GM12892 (cell line): Measurements from ENCODE around the gene PAEP.
A peak's percentile ranks its signal among the peaks of the same experiment; 100 is the strongest.
"Not testable (repeated sequence)": the region's sequence is repeated elsewhere in the genome, so short reads cannot be mapped to it uniquely, and the experiment has no call there.

ENCODE experiments used
- DNase-seq: peaks from one replicate; pipeline ENCODE4 v3.0.0; 2011; ENCODE audit not compliant: insufficient read length
- FAIRE-seq: peaks from 2 replicates; lab custom pipeline; 2011; peaks lifted over from hg19 to GRCh38; lab: Jason Lieb, UNC
- POLR2A ChIP-seq: IDR thresholded peaks from 2 replicates; pipeline ENCODE4 v1.6.1; 2011; ENCODE audit warnings: low read depth, low read length, control low read depth
- POLR2AphosphoS5 ChIP-seq: IDR thresholded peaks from 2 replicates; pipeline ENCODE4 v1.6.1; 2011; ENCODE audit warnings: low read depth, low read length, control low read depth
- TAF1 ChIP-seq: IDR thresholded peaks from 2 replicates; pipeline ENCODE4 v1.6.1; 2011; ENCODE audit warnings: low read depth, mild to moderate bottlenecking, control low read depth, low read length, borderline replicate concordance

Gene PAEP

DNA sequence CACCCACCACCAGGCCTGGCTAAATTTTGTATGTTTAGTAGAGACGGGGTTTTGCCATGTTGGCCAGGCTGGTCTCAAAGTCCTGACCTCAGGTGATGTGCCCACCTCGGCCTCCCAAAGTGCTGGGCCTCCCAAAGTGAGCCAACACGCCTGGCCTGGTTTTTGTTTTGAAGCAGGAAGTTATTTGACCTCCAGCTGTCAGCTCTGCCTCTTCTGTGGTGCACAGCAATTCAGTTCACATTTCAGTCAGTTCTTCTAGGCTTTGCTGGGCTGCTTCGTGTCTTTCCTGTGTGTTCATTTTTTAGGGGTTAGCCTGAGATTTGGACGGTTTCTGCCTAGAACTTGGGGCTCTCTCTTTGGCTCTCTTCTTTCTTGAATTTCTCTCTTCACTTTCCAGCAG, 31.4 kb upstream of the PAEP start:
- no peak for TF ChIP-seq POLR2AphosphoS5
- TF ChIP-seq POLR2A: no peak
- no peak for TF ChIP-seq TAF1
- FAIRE-seq: no peak
- no peak for DNase-seq

DNA sequence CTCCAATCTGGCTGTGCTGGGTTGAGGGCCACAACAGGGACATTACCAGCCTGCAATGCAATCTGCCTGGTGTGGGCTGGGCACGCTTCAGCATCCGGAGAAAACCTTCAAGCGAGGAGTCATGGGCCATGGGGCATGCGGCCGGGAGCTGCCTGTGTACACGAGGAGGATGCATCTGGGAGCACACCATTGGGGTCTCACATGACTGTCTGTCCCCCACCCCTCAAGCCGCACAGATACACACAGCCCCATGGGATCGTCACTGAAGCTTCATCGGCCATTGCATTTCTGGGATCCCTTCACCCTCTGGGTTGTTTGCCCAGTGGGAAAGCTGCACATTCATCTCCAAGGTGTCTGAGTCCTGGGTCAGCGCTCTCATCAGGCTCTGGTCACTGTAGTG, 30.5 kb upstream of the PAEP start:
- FAIRE-seq (no peak), DNase-seq (no peak)
- TF ChIP-seq POLR2AphosphoS5 (no peak), TAF1 (no peak), POLR2A (no peak)

DNA sequence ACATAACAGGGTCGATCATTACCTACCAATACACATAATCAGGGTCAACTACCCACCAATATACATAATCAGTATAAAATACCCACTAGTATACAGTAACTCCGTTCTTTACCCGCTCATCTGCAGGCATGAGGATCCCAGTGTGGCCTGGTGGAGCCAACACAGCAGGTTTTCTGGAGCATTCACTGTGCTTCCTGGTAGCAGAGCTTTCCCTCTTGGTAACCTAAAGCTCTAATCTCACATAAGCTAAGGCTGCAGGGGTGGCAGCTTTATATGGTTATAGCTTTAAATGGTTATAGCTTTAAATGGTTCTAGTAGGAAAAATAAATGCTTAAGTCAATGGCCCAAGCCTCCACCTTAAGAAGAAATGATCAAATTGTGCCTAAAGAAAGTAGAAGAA, 28.4 kb upstream of the PAEP start:
- no peak for FAIRE-seq
- no peak for DNase-seq
- TF ChIP-seq POLR2AphosphoS5: no peak
- no peak for TF ChIP-seq POLR2A

GRCh38 chr9:135533674-135534073, 27.9 kb upstream of the PAEP start:
- no peak for TF ChIP-seq POLR2A
- DNase-seq: no peak
- FAIRE-seq: no peak

- not testable (repeated sequence) for FAIRE-seq, DNase-seq
These were observed 27.3 kb upstream of the PAEP start for GRCh38 chr9:135534192-135534711.

DNA sequence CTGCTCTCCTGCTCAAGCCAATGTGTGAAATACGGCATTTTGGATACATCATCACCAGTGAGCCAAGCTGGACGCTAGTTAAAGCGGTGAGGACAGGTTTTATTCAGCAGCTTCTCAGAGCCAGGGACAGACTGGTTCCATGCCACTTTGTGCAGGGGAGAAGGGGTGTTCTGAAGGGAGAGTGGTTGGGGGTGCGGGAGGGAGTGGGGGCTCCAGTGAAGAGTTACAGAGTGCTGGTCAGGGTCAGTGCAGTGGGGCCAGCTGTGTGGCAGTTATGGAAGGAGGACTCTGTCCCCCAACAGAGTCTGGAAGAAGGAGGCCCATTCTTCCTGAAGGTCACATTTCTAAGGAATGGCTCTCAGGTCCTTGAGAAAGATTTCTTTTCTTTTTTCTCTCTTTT, 26.7 kb upstream of the PAEP start:
- not testable (repeated sequence) for FAIRE-seq, DNase-seq

DNA sequence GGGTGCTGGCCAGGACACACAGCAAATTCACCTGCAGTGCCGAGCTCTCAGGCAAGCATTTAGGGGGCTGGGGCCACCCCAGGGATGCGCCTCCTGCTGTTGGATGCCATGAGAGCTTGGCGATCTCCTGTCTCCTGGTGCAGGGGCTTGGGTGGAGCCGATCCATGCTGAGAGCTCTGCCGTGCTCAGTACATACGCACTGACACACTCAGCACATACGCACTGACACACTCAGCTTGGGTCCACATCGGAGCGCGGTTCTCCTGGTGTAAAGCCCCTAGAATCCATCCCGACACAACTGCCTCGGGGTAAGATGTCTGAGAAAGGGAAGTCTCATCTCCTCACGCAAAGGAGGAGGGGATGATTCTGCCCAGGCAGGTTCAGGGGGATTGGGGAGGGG, 25.9 kb upstream of the PAEP start:
- DNase-seq: not testable (repeated sequence)

DNA sequence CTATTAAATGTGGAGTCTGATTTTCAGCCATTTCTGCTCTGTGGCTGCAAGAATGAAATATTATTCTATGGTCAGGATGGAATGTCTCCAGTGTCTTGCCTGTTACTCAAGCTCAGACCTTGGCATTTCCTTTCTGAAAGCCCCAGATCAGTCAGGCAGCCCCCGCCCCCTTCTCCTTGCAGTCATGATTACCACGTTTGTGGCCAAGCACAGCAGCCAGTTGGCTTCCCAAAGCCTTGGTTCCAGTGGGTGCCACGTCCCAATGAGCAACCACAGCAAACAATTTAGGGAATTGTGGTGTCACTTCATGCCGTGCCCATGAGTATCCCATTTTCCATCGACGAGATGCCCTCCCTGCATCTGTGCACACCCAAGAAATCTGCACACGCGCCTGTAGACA, 25.3 kb upstream of the PAEP start:
- TF ChIP-seq TAF1 (no peak), POLR2AphosphoS5 (no peak)
- DNase-seq: no peak
- no peak for FAIRE-seq

More for the DNA sequence above, 25.9 kb upstream of the PAEP start:
- FAIRE-seq: not testable (repeated sequence)

DNA sequence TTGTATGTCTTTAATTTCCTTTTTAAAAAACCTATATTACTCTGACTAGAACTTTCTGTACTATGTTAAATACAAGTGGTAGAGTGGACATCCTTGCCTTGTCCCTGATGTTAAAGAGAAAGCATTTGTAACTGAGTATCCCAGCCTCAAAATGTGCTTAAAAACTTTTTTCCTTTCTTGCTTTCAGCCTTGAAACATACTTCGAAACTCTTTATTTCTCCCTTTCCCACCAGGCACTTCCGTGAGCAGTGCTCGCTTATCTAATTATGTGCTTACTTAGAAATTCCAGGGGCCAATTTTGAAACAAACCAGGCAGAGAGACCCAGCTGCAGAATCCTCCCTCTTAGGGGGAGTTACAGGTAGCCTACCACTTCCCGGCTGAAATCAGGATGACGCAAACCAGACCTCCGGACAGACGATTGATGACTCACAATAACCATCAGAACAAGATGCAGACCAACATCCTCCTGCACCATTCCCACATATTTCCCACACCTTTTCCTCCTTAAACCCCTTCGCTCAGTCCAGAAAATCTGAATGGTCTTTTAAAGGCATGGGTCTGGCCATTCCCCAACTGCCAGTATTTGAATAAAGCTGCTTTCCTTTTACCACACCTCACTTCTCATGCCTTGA, 18.2 kb upstream of the PAEP start:
- not testable (repeated sequence) for FAIRE-seq, DNase-seq

GRCh38 chr9:135544981-135545635, 16.4 kb upstream of the PAEP start:
- TF ChIP-seq POLR2A (no peak), TAF1 (no peak), POLR2AphosphoS5 (no peak)
- FAIRE-seq: no peak
- DNase-seq: no peak

DNA sequence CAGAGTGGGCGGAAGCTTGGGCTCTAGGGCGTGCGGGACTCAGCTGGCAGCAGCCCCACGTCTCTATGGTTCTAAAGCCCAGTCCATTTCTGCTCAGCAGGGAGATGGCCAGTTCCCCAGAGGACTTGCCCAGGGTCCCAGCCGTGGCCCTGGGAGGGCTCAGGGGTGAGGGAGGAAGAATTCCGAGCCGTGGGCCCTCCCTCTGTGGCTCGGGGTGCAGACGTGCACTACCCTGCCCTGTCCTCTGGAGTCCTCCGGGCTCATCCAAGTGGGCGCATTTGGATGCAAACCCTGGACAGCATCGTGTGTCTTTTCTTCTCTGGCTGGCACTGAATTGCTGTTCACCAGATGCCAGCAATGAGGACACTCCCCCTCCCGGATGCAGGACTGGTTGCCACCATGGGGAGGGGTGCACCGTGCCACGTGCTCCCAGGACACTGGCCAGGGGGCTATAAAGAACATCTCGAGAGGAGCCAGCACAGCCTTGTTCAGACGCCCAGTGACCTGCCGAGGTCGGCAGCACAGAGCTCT, 15.8 kb upstream of the PAEP start, which contains the start of gene OBP2A:
OBP2A (plus strand) TSS at position 481 of the 531 bp plus-strand sequence. CDS start 55 bp downstream, outside the sequence.
- FAIRE-seq: peak; percentile 9
- not testable (repeated sequence) for DNase-seq

- DNase-seq, FAIRE-seq: not testable (repeated sequence)
These were observed 14.6 kb upstream of the PAEP start for GRCh38 chr9:135546792-135547617.
